WI38 (cell line): Measurements from ENCODE around the gene UBL7.
A peak's percentile ranks its signal among the peaks of the same experiment; 100 is the strongest.

Experiments used
- H3K4me3 ChIP-seq: 2 replicates; pipeline ENCODE4 v1.5.1; 2011; ENCODE audit warnings: low read depth, mild to moderate bottlenecking, control low read depth, low read length
- CTCF ChIP-seq: IDR thresholded peaks from 2 replicates; pipeline ENCODE4 v1.5.1; 2012; ENCODE audit warnings: low read depth, mild to moderate bottlenecking, control low read depth, low read length

The UBL7 gene

GRCh38 chr15:74434263-74435136 is 26.5 kb downstream of the UBL7 start:
- H3K4me3 ChIP-seq = peak overlapping the region; percentile 84
- no peak for TF ChIP-seq CTCF

- TF ChIP-seq CTCF = no peak
- peak within 1 kb of the TSS; percentile 84 for H3K4me3 ChIP-seq
Measured at GRCh38 chr15:74433592-74434262, 27.2 kb downstream of the UBL7 start, which contains the start of gene SEMA7A. Gene SEMA7A (minus strand): TSS chr15:74433958. CDS start chr15:74433918, 40 bp downstream.

GRCh38 chr15:74432968-74433591 is 27.9 kb downstream of the UBL7 start:
- no peak for TF ChIP-seq CTCF
- H3K4me3 ChIP-seq = peak overlapping the region; percentile 84

- TF ChIP-seq CTCF = no peak
- peak overlapping the region; percentile 84 for H3K4me3 ChIP-seq
Measured at GRCh38 chr15:74432271-74432967, 28.5 kb downstream of the UBL7 start.

- H3K4me3 ChIP-seq = no peak overlapping the region; the same call in 1 of the 2 replicates
- TF ChIP-seq CTCF = no peak
Measured at GRCh38 chr15:74431645-74432044, 29.3 kb downstream of the UBL7 start.

GRCh38 chr15:74431116-74431515 is 29.8 kb downstream of the UBL7 start:
- no peak overlapping the region for H3K4me3 ChIP-seq
- no peak for TF ChIP-seq CTCF
